Inferior parietal cortex (tissue), 1 donor: ENCODE data around the gene GCLM.
"Not testable (repeated sequence)": the region's sequence is repeated elsewhere in the genome, so short reads cannot be mapped to it uniquely, and the experiment has no call there.

Experiments
- DNase-seq: peaks from one replicate; pipeline ENCODE4 v3.0.0-alpha.2; 2016; ENCODE audit errors: extremely low spot score

Gene GCLM

DNA sequence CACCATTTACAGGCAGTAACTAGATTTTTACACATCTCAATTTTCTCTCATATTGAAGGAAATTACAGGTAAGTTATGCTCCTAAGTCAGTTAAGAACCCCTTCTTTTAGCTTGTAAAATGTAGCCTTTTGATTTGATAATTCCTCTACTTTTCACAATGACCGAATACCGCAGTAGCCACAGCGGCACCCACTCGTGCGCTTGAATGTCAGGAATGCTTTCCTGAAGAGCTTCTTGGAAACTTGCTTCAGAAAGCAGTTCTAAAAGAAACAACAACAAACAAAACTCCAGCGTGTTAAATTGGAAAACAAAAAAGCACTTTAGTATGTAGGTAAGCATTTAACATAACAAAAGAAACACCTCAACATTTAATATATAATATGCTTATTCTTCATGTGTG lies 20.3 kb downstream of the GCLM start:
- DNase-seq: no peak

- DNase-seq: no peak
Measured at GRCh38 chr1:93882269-93882668, 27.0 kb downstream of the GCLM start.

DNA sequence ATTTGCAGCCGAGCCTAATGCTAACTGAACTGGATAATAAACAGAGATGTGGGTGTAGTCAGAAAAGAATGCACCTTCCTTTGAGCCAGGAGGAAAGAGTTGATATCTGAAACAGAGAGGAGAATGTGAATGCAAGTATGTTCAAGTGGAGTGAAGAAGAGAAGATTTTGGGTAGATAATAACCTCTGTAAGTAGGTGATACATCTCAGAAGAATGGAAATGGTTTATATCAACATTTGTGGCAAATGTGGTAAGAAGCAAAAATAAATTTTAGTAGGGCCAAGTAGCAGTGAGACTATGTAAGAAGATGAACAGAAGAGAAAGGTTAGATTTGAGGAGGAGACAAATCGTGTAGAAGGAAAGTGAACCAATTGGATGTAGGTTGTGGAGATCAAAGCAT lies 28.5 kb downstream of the GCLM start:
- no peak for DNase-seq

DNA sequence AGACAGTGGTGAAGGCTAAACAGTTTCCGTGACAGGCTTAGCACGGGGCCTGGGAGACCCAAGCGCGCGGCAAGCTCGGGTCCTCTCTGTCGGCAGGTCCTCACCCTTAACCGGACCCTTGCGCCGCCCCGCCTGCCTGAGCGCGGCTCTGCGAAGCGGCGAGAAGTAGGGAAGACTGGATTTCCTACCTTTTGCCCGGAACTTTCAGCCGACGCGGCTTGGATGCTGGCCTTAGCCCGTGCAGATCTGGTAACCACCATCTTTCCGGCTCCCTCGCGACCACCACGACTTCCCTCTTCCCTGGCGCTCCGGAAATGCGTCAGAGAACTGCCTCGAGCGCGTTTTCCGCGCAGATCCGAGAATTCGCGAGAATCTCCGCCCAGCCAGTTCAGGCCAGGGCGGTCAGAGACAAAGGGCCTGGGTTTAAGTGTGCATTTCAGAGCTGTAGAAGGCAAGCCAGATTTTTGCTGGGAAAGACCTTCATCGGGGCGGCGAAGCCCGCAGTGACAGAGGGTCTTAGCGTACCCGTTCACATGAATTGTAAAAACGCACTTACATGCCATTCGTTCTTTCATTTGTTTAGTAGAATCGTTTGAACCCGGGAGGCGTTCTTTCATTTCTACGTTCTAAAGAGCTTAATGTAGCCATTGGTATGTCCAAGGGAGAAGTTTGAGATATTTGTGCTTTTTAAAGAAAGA lies 30.2 kb downstream of the GCLM start, which contains the start of gene DNTTIP2:
TSS of gene DNTTIP2 (minus strand) at position 318 of the 698 bp plus-strand sequence. CDS start at position 260, 58 bp downstream.
- DNase-seq: peak; percentile 96

DNA sequence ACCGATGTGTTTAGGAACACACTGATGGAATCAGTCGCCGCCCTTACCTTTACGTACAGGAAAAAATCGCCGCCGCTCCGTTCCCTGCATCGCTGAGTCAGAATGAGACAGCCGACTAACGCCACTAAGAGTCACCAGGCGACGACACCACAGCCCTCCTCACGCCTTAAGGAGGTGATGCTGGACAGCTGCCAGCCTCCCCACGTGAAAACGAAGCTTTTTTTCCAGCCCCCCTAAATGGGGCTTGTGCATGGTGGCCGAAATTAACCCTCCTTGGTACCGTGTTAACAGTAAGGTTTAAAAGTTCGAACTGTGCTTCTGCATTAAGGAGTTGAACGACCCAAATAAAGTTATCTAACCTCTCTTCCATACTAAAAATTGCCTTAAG lies 30.7 kb downstream of the GCLM start:
- peak; percentile 36 for DNase-seq

DNA sequence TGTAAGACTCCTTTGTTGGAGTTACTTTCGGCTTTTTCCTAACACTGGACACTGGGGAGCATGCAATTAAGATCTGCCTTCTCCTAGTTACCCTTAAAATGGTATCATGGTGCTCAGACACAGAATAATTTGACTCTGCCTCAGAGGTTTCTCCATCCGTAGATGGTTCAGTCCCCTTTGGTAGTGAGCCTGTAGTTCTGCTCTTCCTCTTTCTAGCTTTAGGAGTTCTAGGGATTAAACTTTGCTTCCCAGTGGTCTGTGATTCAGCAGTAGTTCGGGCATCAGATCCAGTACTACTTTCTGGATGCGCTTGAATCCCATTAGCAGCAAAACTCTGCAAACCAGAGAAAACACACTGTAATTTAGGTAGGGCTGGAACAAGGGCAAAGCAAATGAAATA lies 31.7 kb downstream of the GCLM start:
- no peak for DNase-seq

DNA sequence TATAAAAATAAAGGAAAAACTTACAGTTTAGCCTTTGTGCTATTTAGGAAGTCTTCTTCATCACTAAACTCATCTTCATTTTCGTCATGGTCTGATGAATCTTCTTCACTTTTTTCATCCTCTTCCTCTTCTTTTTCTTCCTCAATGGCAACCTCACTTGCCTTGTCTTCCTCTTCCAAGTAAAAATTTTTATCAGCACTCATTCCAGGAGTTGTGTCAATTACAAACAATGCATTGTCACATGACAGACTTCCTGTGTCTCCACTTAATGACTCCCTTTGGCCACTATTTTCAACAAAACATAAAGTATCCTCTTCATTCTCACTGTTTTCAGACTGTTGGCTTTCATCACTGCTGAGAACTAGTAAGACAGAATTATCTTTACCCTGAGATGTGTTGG lies 33.0 kb downstream of the GCLM start:
- no peak for DNase-seq

DNA sequence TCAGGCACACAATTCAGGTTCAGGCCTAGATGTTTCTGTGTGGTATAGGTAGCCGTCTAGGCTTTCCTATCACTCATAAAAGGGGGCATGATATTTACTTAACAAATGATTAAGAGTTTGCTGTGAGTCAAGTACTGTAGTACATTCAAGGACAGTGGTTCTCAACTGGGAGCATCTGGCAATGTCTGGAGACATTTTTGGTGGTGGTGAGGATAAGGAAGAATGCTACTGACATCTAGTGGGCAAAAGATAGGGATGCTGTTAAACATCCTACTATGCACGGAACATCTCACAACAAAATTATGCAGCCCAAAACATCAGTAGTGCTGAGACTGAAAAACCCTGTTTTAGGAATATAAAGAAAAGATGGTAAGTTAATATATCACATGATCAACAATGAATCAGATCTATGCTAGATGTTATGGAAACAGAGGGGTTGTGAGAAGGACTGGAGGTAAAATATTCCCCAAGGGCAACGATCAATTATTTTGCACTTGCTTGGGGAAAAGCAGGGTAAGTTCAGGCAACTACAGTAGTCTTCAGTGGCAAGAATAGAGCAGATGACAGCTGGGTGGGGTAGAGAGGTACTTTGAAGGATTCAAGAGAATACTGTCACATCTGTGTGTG lies 35.1 kb downstream of the GCLM start:
- DNase-seq: no peak

GRCh38 chr1:93871366-93871765 lies 37.9 kb downstream of the GCLM start:
- no peak for DNase-seq

DNA sequence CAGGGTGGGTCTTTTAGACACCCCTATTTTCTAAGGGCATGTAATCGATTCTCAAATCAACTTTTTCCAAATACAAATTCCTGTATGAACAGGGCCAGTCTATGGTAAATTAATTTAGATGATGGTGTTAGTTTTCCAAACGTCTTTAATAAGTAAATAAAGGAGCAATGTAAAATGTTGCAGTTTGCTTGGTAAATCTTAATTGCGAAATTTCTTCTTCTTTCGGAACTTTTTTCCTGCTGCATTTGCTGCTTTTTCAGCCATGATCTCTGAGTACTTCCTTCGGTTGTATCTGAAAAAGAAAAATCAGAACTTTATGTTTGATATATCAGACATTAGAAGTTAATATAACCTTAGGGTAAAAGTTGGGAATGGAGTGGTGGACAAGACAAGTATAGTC lies 39.6 kb downstream of the GCLM start:
- DNase-seq: no peak

DNA sequence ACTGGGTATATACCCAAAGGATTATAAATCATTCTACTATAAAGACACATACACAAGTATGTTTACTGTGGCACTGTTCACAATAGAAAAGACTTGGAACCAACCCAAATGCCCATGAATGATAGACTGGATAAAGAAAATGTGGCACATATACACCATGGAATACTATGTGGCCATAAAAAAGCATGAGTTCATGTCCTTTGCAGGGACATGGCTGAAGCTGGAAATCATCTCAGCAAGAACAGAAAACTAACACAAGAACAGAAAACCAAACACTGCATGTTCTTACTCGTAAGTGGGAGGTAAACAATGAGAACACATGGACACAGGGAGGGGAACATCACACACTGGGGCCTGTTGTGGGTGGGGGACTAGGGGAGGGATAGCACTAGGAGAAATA lies 40.7 kb downstream of the GCLM start:
- not testable (repeated sequence) for DNase-seq

GRCh38 chr1:93865253-93865652 lies 44.0 kb downstream of the GCLM start:
- DNase-seq: no peak

GRCh38 chr1:93864175-93864574 lies 45.1 kb downstream of the GCLM start:
- DNase-seq: no peak

GRCh38 chr1:93857653-93858052 lies 51.6 kb downstream of the GCLM start:
- not testable (repeated sequence) for DNase-seq

DNA sequence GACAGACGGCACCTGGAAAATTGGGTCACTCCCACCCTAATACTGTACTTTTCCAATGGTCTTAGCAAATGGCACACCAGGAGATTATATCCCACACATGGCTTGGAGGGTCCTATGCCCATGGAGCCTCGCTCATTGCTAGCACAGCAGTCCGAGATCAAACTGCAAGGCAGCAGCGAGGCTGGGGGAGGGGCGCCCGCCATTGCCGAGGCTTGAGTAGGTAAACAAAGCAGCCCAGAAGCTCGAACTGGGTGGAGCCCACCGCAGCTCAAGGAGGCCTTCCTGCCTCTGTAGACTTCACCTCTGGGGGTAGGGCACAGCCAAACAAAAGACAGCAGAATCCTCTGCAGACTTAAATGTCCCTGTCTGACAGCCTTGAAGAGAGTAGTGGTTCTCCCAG lies 53.2 kb downstream of the GCLM start:
- not testable (repeated sequence) for DNase-seq

- DNase-seq: no peak
Measured at GRCh38 chr1:93853940-93854339, 55.3 kb downstream of the GCLM start.

GRCh38 chr1:93851878-93852277 lies 57.4 kb downstream of the GCLM start:
- DNase-seq: no peak

DNA sequence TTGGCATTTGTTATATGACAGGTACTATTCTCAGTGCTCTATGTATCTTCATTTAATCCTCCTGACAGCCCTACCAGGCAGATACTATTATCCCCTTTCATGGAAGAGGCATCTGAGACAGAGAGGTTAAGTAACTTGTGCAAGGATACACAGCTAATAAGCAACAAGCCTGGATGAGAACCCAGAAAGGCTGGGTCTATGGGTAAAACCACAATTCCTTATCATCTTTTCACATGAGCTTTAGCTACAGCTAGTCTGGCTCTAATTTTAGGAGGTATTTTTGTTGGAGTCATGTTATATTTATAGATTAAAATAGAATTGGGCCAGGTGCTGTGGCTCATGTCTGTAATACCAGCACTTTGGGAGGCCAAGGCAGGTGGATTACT lies 57.9 kb downstream of the GCLM start:
- DNase-seq: no peak

- peak; percentile 53 for DNase-seq
Measured at GRCh38 chr1:93850687-93851326, 58.4 kb downstream of the GCLM start.

DNA sequence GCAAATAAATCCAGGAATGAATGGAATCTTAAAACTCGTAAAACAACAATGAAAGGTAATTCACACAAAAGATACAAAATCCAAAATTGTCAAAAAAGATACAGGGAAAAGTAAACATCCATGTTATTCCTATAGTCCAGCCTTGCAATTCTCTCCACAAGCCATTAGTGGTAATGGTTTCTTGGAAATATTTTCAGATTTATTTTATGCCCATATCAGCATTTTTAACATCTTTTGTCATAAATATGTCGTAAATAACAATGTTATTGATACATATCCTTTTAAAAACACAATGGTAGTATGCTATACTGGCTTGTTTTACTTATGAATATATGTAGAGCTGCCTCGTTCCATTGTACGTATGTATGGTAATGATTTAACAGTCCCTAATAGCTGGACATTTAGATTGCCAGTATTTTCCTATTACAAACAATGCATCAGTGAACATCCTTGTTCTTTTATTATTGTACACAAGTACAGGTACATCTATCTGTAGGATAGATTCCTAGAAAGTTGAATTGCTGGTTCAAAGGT lies 60.8 kb downstream of the GCLM start:
- DNase-seq: no peak

GRCh38 chr1:93847811-93848288 lies 61.4 kb downstream of the GCLM start:
- peak; percentile 61 for DNase-seq

DNA sequence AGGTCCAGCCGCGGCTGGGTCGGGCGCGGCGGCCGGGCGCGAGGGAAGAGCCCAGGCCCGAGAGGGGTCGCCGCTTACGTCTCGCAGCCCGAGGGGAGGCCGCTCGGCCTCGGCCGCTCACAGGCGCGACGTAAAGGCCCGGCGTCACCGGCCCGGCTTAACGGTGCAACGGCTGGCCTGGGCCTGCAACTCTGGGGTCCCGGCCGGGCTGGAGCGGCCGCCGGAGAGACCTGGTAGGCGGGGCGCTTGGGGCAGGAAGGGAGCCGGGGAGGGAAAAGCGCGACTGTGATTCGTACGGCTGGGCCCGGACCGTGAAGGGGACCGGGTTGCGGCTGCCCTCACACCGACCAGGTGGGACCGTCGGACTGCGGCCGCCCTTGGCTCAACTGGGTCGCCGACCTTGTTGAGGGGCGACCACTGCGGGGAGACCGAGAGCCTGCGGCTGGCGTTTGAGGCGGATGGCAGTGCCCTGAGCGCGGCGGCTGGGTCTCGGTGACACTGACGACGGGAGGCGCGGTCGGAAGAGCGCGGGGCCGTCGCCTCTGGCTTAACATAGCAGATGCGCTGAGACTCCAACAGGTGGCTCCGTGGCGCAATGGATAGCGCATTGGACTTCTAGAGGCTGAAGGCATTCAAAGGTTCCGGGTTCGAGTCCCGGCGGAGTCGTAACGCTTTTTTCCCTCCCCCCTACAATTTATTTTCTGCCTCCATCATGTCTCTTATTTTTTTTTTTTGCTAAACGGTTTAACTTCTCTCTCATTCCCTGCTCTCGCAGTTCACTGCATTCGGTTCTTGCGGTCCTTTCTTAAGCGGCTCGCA lies 62.0 kb downstream of the GCLM start:
- peak; percentile 90 for DNase-seq
